OCI-LY7 (cell line): ENCODE data around the gene LY86.

Source experiments
- EZH2phosphoT487 ChIP-seq: fragments of 200-600 bp; sonication (generic); IDR thresholded peaks from 2 replicates; pipeline ENCODE4 v1.6.1; 2018; ENCODE audit warnings: low read depth, borderline replicate concordance, mild to moderate bottlenecking, mixed run types, antibody characterized with exemption, low read length, moderate library complexity, mixed read lengths
- TF ChIP-seq, protein P1 (sequence below): fragments of 200-600 bp; sonication (generic); conservative IDR thresholded peaks from 2 replicates; pipeline ENCODE4 v1.5.1; 2014; ENCODE audit warnings: mild to moderate bottlenecking, antibody characterized with exemption, low read length, moderate library complexity, mixed read lengths

DNA sequence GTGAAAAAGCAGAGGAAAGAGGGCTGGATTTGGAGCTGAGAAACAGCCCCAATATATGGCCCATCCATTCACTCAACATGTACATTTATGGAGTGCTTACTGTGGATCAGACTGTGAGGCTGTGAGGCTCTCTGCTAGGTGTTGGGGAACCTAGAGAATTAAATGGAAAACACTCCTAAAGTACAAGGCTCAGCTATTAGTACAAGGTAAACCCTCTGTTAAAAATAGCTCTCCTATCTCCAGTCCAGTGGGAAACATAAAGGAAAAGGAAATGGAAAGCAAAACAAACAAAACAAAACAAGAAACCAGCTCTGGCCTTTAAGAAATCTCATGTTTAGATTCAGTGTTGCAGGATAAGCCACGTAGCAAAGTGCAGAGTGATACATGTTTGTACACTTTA is 35.0 kb downstream of the LY86 start:
- TF ChIP-seq, protein P1, sequence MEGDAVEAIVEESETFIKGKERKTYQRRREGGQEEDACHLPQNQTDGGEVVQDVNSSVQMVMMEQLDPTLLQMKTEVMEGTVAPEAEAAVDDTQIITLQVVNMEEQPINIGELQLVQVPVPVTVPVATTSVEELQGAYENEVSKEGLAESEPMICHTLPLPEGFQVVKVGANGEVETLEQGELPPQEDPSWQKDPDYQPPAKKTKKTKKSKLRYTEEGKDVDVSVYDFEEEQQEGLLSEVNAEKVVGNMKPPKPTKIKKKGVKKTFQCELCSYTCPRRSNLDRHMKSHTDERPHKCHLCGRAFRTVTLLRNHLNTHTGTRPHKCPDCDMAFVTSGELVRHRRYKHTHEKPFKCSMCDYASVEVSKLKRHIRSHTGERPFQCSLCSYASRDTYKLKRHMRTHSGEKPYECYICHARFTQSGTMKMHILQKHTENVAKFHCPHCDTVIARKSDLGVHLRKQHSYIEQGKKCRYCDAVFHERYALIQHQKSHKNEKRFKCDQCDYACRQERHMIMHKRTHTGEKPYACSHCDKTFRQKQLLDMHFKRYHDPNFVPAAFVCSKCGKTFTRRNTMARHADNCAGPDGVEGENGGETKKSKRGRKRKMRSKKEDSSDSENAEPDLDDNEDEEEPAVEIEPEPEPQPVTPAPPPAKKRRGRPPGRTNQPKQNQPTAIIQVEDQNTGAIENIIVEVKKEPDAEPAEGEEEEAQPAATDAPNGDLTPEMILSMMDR, result no peak
- TF ChIP-seq EZH2phosphoT487, result no peak
